GM12878 (cell line): ENCODE results near the gene ELSPBP1.

Experiments used
- CHD2 ChIP-seq: IDR thresholded peaks from 2 replicates; pipeline ENCODE4 v1.6.1; 2011; ENCODE audit warnings: low read depth, low read length, improper control_type of control experiment, borderline replicate concordance
- GATAD2B ChIP-seq: fragments of 450-650 bp; conservative IDR thresholded peaks from 2 replicates; pipeline ENCODE4 v1.6.1; 2017; ENCODE audit warnings: low read depth, mild to moderate bottlenecking, moderate library complexity
- MAX ChIP-seq: IDR thresholded peaks from 2 replicates; pipeline ENCODE4 v1.6.1; 2012; ENCODE audit warnings: low read depth, low read length, improper control_type of control experiment
- POLR2AphosphoS5 ChIP-seq: IDR thresholded peaks from 2 replicates; pipeline ENCODE4 v1.6.1; 2011; ENCODE audit warnings: mild to moderate bottlenecking, low read length, inconsistent platforms
- REST ChIP-seq: IDR thresholded peaks from 2 replicates; pipeline ENCODE4 v1.6.1; 2012; ENCODE audit warnings: mild to moderate bottlenecking, low read depth, low read length
- RFX5 ChIP-seq: IDR thresholded peaks from 2 replicates; pipeline ENCODE4 v1.6.1; 2011; ENCODE audit warnings: low read depth, low read length, improper control_type of control experiment
- ZNF217 ChIP-seq: fragments of 450-650 bp; IDR thresholded peaks from 2 replicates; pipeline ENCODE4 v1.6.1; 2017; ENCODE audit warnings: antibody characterized with exemption, mild to moderate bottlenecking
- TF ChIP-seq, protein P1 (sequence below), 3 experiments: IDR thresholded peaks in 2 of 3; conservative IDR thresholded peaks in 1 of 3; 2 replicates each; pipeline ENCODE4 v1.5.1; 2011; ENCODE audit warnings: low read depth in 3 of 3, low read length in 3 of 3, mild to moderate bottlenecking in 3 of 3, control low read depth in 2 of 3, moderate library complexity in 2 of 3, inconsistent platforms in 1 of 3, mixed read lengths in 1 of 3; ENCODE audit not compliant: control insufficient read depth in 2 of 3, insufficient read depth in 1 of 3; ENCODE audit errors: extremely low read depth in 1 of 3
- TF ChIP-seq, protein P2 (sequence below): fragments of 450-650 bp; formaldehyde crosslinking; IDR thresholded peaks from 2 replicates; pipeline ENCODE4 v1.4.0; 2020; ENCODE audit warnings: mild to moderate bottlenecking, moderate library complexity

- no peak for TF ChIP-seq ZNF217
- TF ChIP-seq RFX5 = no peak
- TF ChIP-seq, protein P1, sequence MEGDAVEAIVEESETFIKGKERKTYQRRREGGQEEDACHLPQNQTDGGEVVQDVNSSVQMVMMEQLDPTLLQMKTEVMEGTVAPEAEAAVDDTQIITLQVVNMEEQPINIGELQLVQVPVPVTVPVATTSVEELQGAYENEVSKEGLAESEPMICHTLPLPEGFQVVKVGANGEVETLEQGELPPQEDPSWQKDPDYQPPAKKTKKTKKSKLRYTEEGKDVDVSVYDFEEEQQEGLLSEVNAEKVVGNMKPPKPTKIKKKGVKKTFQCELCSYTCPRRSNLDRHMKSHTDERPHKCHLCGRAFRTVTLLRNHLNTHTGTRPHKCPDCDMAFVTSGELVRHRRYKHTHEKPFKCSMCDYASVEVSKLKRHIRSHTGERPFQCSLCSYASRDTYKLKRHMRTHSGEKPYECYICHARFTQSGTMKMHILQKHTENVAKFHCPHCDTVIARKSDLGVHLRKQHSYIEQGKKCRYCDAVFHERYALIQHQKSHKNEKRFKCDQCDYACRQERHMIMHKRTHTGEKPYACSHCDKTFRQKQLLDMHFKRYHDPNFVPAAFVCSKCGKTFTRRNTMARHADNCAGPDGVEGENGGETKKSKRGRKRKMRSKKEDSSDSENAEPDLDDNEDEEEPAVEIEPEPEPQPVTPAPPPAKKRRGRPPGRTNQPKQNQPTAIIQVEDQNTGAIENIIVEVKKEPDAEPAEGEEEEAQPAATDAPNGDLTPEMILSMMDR (IDR thresholded peaks at IDR 0.05 in 2 of 3, conservative IDR thresholded peaks at IDR 0.05 in 1 of 3; ENCODE audit: control insufficient read depth in 2 of 3, extremely low read depth in 1 of 3, insufficient read depth in 1 of 3, low read depth in 3 of 3, low read length in 3 of 3) = no peak
- no peak for TF ChIP-seq POLR2AphosphoS5
- TF ChIP-seq MAX = no peak
- TF ChIP-seq, protein P2, sequence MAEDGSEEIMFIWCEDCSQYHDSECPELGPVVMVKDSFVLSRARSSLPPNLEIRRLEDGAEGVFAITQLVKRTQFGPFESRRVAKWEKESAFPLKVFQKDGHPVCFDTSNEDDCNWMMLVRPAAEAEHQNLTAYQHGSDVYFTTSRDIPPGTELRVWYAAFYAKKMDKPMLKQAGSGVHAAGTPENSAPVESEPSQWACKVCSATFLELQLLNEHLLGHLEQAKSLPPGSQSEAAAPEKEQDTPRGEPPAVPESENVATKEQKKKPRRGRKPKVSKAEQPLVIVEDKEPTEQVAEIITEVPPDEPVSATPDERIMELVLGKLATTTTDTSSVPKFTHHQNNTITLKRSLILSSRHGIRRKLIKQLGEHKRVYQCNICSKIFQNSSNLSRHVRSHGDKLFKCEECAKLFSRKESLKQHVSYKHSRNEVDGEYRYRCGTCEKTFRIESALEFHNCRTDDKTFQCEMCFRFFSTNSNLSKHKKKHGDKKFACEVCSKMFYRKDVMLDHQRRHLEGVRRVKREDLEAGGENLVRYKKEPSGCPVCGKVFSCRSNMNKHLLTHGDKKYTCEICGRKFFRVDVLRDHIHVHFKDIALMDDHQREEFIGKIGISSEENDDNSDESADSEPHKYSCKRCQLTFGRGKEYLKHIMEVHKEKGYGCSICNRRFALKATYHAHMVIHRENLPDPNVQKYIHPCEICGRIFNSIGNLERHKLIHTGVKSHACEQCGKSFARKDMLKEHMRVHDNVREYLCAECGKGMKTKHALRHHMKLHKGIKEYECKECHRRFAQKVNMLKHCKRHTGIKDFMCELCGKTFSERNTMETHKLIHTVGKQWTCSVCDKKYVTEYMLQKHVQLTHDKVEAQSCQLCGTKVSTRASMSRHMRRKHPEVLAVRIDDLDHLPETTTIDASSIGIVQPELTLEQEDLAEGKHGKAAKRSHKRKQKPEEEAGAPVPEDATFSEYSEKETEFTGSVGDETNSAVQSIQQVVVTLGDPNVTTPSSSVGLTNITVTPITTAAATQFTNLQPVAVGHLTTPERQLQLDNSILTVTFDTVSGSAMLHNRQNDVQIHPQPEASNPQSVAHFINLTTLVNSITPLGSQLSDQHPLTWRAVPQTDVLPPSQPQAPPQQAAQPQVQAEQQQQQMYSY (CRISPR knock-in tag) = no peak
- no peak for TF ChIP-seq REST
- no peak for TF ChIP-seq CHD2
- no peak for TF ChIP-seq GATAD2B
These were observed 31.0 kb downstream of the ELSPBP1 start for GRCh38 chr19:48025480-48025879.
